Vagina (tissue), 2 donors: ENCODE data around the gene ISG15.

Experiments
- CTCF ChIP-seq, 3 experiments: fragments of 450-650 bp in 2 of 3; fragments of 200-600 bp in 1 of 3; sonication (generic) in 1 of 3; IDR thresholded peaks; one replicate each; pipeline ENCODE4 v1.5.1; 2017 to 2019; ENCODE audit warnings: antibody characterized with exemption in 3 of 3, mild to moderate bottlenecking in 2 of 3, moderate library complexity in 2 of 3
- POLR2AphosphoS5 ChIP-seq, 2 donors: sonication (generic); formaldehyde crosslinking; IDR thresholded peaks; one replicate each; pipeline ENCODE4 v1.9.0; 2017; ENCODE audit warnings: antibody characterized with exemption in 2 of 2, mild to moderate bottlenecking in 2 of 2, low read depth in 1 of 2; ENCODE audit not compliant: insufficient read depth in 1 of 2

DNA sequence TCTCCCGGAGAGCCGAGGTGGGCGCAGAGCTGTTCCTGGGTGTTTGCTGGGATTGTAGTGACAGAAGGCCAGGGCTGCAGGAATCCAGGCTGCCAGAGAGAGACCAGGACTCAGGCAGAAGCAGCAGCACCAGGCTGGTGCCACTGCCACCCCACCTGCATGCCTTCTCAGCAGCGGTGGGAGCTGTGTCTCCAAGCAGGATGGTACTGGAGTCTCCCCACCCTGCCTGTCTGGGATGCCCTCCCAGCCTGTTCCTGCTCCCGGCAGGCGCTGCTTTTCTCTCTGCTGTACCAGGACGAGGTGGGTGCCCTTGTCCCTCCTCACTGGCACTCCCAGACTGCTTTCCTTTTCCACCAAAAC, 8.9 kb upstream of the ISG15 start:
- TF ChIP-seq CTCF (IDR thresholded peaks at IDR 0.05) (no peak), POLR2AphosphoS5 (IDR thresholded peaks at IDR 0.05; ENCODE audit: insufficient read depth in 1 of 2, low read depth in 1 of 2) (no peak)
